NCI-H460 (cell line): Measurements from ENCODE around the gene RABEP1. TPM values are rescaled to one million over a fixed set of nuclear protein-coding genes. Genes with fewer than 3 reads are reported as not detected.
"Not testable (repeated sequence)": the region's sequence is repeated elsewhere in the genome, so short reads cannot be mapped to it uniquely, and the experiment has no call there.

Experiments used
- DNase-seq: peaks from one replicate; pipeline ENCODE4 v3.0.0-alpha.2; 2016; ENCODE audit warnings: low read depth; ENCODE audit errors: extremely low read depth
- total RNA-seq: library from RNA; depleted of rRNA; stranded (reverse); fragments of >200 nt; shearing (Covaris generic); gene quantifications from 2 replicates; pipeline ENCODE4 v1.2.3, GENCODE V29; 2014; rRNA removed

The RABEP1 gene
- total RNA-seq, 1 experiment from 2014 or later, result 54.2 TPM

DNA sequence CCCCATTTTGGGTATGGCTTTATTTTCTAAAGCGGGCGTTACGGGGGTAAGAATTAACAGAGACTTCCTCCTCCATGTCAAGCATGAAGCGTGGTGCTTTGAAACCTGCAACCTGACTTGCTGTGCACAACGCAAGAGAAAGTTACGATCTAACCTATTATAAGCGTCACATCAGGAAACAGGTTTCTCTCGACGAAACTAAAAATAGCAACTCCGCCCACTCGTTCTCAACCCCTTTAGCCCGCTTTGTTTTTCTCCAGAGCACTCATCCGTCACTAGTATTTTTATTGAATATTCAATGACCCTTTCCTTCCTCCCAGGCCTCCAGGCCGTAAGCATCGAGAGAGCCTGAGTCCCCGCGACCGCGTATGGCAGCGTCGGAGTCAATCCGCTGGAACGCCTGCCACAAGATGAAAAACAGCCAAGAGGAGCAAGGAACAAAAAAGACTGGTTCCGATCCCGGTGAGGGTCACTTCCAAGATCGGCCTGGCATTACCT, 136.8 kb downstream of the RABEP1 start:
- DNase-seq, result no peak

DNA sequence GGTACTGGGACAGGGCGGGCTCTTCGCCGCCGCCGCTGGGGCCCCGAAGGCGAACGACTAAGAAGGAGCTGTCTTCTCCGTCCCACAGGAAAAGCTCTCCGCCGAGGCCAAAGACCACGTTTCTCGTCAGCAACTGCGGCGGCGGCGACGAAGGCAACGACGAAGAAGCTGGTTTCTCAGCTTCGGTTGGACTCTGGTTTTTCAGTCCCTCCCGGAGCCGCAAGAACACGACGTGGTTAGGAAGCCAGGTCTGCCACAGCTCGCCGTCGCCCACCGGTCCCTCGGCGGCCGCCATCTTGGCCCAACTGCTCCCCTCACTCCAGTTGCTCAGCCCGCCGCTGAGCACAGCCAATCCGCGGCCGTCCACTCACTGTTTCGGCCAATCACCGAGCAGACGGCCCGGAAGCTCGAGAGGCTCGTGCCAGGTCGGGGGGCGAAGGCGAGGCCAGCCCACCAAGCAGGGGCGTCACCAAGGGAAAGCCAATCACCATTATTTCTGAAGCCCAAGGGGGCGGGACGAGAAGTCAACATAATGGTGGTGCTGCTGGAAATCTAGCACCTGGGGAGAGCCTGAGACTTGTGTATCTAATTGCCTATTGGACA, 137.4 kb downstream of the RABEP1 start, which contains the start of gene NUP88:
Gene NUP88 (minus strand): TSS at position 307 of the 603 bp plus-strand sequence. CDS start 12 bp downstream, at position 295.
- peak; percentile 97 for DNase-seq

DNA sequence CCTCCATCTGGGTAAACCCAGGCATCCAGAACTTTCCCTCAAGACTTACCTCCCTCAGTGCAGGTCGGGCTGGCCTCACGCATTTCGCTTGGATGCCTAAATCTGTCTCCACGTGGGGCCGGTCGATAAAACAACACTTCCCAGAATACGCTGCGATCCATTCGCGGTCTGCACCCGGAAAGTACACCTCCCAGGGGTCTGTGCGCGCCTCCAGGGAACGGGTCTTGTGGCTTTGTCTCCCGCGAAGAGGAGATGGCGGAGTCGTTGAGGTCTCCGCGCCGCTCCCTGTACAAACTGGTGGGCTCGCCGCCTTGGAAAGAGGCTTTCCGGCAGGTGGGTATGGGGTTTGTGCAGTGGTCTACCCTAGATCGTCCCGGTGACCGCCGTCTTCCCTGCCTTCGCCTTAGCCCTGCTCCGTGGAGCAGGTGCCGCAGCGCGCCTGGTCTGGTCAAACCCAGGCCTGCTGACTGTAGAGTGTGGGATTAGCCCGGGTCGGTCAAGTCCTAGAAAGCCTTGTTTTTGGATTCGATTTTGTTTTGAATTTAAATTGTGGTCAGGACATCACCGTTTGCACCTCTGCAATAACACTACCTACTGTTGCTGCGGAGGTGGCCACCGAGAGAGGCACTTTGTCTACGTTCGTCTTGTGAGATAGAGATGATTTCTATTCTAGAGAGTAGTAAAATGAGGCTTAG, 138.0 kb downstream of the RABEP1 start, which contains the start of gene RPAIN:
Gene RPAIN (plus strand): TSS at position 224 of the 695 bp plus-strand sequence. CDS start 29 bp downstream, at position 253.
- peak; percentile 81 for DNase-seq

DNA sequence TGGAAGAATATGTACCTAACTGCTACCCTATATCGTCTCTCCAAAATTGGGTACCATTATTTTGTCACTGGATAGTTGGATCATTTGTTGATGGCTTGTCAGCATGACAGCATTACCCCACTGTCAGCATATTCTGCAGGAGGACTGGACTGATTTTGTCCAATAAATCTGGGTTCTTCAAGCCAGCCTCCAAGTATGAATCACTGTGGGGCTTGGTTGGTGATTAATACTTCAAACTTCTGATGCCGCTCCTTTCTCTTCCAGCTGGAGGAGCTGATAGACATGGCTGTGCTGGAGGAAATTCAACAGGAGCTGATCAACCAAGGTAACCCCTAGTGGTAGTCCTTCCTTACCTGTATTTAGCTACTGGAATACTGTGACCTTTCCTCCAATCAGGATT, 140.4 kb downstream of the RABEP1 start:
- DNase-seq, result no peak

DNA sequence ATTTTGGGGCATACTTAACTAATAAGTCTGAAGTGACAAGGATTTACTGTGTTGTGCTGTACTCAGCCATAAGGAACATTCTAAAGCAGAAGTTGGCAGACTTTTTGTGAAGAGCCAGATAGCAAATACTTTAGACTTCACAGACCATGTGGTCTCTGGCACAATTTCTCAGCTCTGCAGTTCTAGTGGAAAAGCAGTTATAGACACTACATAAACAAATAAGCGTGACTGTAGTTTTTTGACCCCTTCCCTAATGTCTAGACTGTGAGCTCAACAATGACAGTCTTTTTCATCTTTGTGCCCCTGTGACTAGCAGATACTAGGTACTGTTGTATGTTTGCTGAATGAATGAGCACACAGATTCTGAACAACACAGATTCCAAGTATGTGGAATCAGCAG, 142.8 kb downstream of the RABEP1 start:
- no peak for DNase-seq

DNA sequence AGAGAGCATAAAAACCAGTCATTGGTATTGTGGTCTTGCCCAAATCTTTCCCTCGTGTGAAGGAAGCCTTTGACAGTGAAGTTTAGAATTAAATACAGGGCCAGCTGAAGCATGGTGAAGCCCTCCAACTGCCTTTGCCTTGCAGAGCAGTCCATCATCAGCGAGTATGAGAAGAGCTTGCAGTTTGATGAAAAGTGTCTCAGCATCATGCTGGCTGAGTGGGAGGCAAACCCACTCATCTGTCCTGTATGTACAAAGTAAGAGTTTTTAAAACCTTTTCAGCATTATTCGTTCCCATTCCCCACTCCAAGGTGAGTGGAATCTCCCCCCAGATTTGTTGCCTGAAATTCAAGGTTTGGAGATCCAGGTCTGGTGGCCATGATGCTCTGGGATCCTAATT, 143.7 kb downstream of the RABEP1 start:
- DNase-seq, result no peak

DNA sequence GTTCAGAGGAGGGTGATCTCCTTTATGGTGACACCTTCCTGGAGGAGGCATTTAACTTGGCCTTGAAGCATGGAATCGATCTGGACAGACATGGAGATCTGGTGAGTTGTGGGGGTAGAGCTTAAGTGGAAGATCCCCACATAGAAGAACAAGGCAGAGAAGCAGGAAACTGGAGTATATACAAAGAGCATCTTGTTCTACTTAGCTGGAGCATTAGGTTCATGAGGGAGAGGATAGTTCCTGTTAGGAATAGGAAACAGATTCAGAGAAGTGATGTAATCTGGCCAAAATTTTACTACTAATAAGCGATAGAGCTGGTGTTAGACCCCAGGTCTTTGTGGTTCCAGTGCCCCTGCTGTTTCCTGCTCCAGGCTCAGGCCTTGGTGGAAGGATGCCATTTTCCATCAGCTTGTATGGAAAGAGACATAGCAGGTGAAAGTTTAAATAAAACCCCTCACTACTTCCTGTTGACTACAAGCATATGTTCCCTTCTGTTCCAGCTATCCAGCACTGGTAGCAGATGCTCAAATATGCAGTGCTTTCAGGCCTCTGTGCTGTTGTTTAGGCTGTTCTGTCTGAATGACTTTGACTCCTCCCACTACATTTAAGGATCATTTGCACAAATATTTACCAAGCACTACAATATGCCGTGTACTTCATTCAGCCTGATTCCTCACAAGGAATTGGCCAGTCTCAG, 147.3 kb downstream of the RABEP1 start:
- DNase-seq, result no peak

DNA sequence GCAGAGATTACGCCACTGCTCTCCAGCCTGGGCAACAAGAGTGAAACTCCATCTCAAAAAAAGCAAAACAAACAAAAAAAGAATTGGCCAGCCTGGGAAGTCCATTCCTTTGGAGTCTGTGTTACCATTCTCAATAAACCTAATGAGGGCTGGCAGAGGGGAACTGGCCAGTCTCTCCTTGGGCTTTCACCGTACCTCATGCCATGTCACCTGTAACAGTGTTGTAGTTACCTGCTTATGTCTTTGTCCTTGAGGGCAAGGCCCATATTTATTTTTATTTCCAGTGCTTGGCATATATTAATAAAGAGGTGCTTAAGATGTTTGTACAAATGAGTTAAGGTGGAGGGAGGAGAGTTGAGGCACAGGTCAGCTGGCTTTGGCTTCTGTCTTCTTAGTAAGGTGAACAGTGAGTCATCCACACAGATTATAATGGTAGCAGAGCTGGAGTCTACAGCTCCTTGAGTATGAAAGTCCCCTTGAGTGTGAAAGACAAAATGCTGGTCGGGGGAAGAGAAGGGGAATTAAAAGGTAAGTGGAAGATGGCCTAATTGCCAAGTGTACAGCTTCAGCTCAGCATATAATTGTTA, 148.4 kb downstream of the RABEP1 start:
- DNase-seq, result no peak

DNA sequence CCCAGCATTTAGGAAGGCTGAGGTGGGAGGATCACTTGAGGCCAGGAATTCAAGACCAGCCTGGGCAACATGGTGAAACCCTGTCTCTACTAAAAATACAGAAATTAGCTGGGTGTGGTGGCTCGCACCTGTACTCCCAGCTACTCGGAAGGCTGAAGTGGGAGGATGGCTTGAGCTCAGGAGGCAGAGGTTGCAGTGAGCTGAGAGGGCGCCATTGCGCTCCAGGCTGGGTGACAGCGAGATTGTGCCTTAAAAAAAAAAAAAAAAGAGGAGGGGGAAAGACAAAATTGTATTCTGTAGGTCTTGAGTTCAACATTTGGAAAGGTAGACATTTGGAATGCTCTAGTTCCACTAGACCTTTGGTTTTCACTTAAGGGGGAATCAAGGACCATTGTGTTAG, 149.2 kb downstream of the RABEP1 start:
- not testable (repeated sequence) for DNase-seq

DNA sequence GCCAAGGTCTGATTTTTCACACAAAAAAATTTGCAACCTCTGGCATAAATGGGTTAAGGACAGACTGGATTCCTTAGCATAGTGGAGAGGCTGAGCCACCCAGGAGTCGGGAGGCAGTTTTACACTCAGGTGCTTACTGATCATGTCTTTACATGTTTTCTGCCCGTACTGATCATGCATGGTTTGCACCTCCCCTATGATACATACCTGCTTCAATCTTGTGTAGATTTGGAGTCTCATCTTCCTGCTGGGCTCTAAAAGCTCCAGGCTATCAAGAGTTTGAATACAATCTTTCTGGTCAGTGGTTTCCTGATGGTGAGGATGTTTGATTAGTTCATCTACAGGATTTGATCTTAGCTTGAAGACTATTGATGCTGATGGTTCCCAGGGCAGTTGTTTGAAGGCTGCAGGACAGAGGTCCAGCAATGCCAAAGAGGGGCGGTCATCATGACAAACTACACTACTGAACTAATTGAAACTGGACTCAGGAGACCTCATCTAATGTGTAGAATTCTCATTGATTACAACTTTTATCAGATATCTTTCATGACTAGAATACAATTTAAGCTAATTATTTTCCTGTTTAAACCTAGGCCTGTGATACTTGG, 150.0 kb downstream of the RABEP1 start:
- DNase-seq, result no peak

DNA sequence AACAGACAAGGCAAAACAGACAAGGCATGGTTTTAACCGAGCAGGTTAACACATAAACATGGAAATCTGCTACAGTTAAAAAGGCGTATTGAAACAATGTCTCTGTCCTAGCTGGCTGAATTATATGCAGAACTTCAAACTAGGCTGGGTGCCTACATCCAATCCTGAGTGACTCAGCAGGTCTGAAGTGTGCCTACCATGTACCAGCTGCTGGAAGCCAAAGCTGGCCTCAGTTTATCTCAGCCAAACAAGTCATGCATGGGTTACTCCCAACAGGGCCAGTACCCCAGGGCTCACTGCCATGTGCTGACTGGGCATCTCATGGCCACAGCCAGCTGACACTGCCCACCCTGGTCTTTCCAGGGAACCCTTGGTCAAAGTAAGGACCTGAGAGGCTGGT, 152.9 kb downstream of the RABEP1 start:
- no peak for DNase-seq

Other genes with a start within 250 kb of the RABEP1 start
- 0.12 and 0.35 TPM in 2 replicates for gene SLC52A1, start 246.9 kb upstream of the RABEP1 start, total RNA-seq
- gene ZFP3, start 203.8 kb upstream of the RABEP1 start, total RNA-seq, result not detected in 2 replicates
- 15.5 and 17.3 TPM in 2 replicates for gene ZNF232, start 170.4 kb upstream of the RABEP1 start, total RNA-seq
- not detected in 2 replicates for gene USP6, start 166.3 kb upstream of the RABEP1 start, total RNA-seq
- gene ZNF594, start 90.4 kb upstream of the RABEP1 start, total RNA-seq, result 8.7 and 10.2 TPM in 2 replicates
- not detected in 2 replicates for gene SCIMP, start 47.4 kb upstream of the RABEP1 start, total RNA-seq
- 219 and 243 TPM in 2 replicates for gene NUP88, start 137.4 kb downstream of the RABEP1 start, total RNA-seq
- 58.9 and 78.3 TPM in 2 replicates for gene RPAIN, start 137.9 kb downstream of the RABEP1 start, total RNA-seq
- 725 and 734 TPM in 2 replicates for gene C1QBP, start 156.9 kb downstream of the RABEP1 start, total RNA-seq
- gene DHX33, start 186.7 kb downstream of the RABEP1 start, total RNA-seq, result 21.2 and 23.6 TPM in 2 replicates
- 60.3 and 79.4 TPM in 2 replicates for gene DERL2, start 203.9 kb downstream of the RABEP1 start, total RNA-seq
- gene MIS12, start 204.3 kb downstream of the RABEP1 start, total RNA-seq, result 30.1 and 33.4 TPM in 2 replicates